Natural killer cell (primary cell): Measurements from ENCODE around the gene PGA4. TPM values are rescaled to one million over a fixed set of nuclear protein-coding genes. Genes with fewer than 3 reads are reported as not detected.

Source experiments
- ATAC-seq, 3 donors: fragments of 150-1000 bp in 2 of 3; fragments of 200-7000 bp in 1 of 3; cut with Tn5 transposase; 1 replicate in 1 of 3; 2 replicates in 2 of 3; pipeline ENCODE4 v1.10.0; 2021; ENCODE audit warnings: mild to moderate bottlenecking in 2 of 3, moderate library complexity in 2 of 3
- DNase-seq, 2 donors: peaks; one replicate each; pipeline versions ENCODE4 v3.0.0 to v3.0.0-alpha.2; 2013 to 2021; ENCODE audit warnings: mixed read lengths in 1 of 2
- H3K27ac ChIP-seq: one replicate; pipeline ENCODE4 v1.5.1; 2013; ENCODE audit warnings: mild to moderate bottlenecking, low read length
- H3K27me3 ChIP-seq: one replicate; pipeline ENCODE4 v1.6.1; 2013; ENCODE audit warnings: low read length; ENCODE audit not compliant: control insufficient read depth, insufficient read depth
- H3K36me3 ChIP-seq: one replicate; pipeline ENCODE4 v1.6.1; 2013; ENCODE audit warnings: low read length; ENCODE audit not compliant: control insufficient read depth, insufficient read depth
- H3K4me1 ChIP-seq: one replicate; pipeline ENCODE4 v1.6.1; 2013; ENCODE audit warnings: low read length; ENCODE audit not compliant: control insufficient read depth, insufficient read depth
- H3K4me3 ChIP-seq: one replicate; pipeline ENCODE4 v1.5.1; 2013; ENCODE audit warnings: low read length
- H3K9me3 ChIP-seq: one replicate; pipeline ENCODE4 v1.6.1; 2013; ENCODE audit warnings: low read length; ENCODE audit not compliant: control insufficient read depth, insufficient read depth
- H3K27ac Mint-ChIP-seq, 2 donors: one replicate each; pipeline ENCODE4 v1.8.0; 2022; ENCODE audit warnings: mild to moderate bottlenecking in 2 of 2, mixed read lengths in 2 of 2, moderate library complexity in 1 of 2
- H3K27me3 Mint-ChIP-seq, 2 donors: one replicate each; pipeline ENCODE4 v1.8.0; 2022; ENCODE audit warnings: low read depth in 2 of 2, mixed read lengths in 2 of 2
- H3K36me3 Mint-ChIP-seq: one replicate; pipeline ENCODE4 v1.8.0; 2022; ENCODE audit warnings: mixed read lengths
- H3K4me1 Mint-ChIP-seq, 2 donors: one replicate each; pipeline ENCODE4 v1.8.0; 2022; ENCODE audit warnings: mixed read lengths in 2 of 2
- H3K4me3 Mint-ChIP-seq: one replicate; pipeline ENCODE4 v1.8.0; 2022; ENCODE audit warnings: mild to moderate bottlenecking, moderate library complexity, mixed read lengths
- H3K9me3 Mint-ChIP-seq, 2 donors: one replicate each; pipeline ENCODE4 v1.8.0; 2022; ENCODE audit warnings: mixed read lengths in 2 of 2
- CTCF ChIP-seq: fragments of 200-600 bp; IDR thresholded peaks from one replicate; pipeline ENCODE4 v1.8.0; 2022; ENCODE audit warnings: antibody characterized with exemption
- WGBS: methylation state at CpG from one replicate; pipeline ENCODE4 v1.1.7; 2013; ENCODE audit warnings: missing lambda C conversion rate; ENCODE audit not compliant: insufficient coverage; 5-methylcytosine and 5-hydroxymethylcytosine counted together
- intact Hi-C: fragments of 100-400 bp; cut with micrococcal nuclease; formaldehyde crosslinking; loops from one replicate; pipeline ENCODE4 v1.14.2; 2022
- total RNA-seq, 4 donors: library from RNA; stranded (reverse); fragments of 120-200 nt in 1 of 4; gene quantifications; one replicate each; pipeline versions ENCODE4 v1.2.3 to v1.2.4, GENCODE V29; 2013 to 2022

The PGA4 gene
- total RNA-seq, 3 donors from 2014 or later (not counting 1 experiment from before 2014, with no cell fraction given), result not detected

GRCh38 chr11:61274084-61274483 lies 51.9 kb downstream of the PGA4 start:
- 98% methylated on average over 4 of the region's 4 CpGs for WGBS
- Mint-ChIP-seq H3K4me3 (no peak overlapping the region), H3K27ac (no peak overlapping the region), H3K27me3 (no peaks in the 10 kb centered on the region), H3K9me3 (no peaks in the 10 kb centered on the region), H3K4me1 (no peaks in the 10 kb centered on the region), H3K36me3 (no peaks in the 10 kb centered on the region)
- Histone ChIP-seq H3K27ac (no peak overlapping the region), H3K4me3 (no peak overlapping the region), H3K9me3 (no peaks in the 10 kb centered on the region), H3K27me3 (no peaks in the 10 kb centered on the region), H3K36me3 (no peaks in the 10 kb centered on the region), H3K4me1 (no peaks in the 10 kb centered on the region)
- ATAC-seq, result no peak
- intact Hi-C loops, result no loop called here
- DNase-seq, result no peak
- TF ChIP-seq CTCF, result no peak

- Histone ChIP-seq H3K9me3 (no peaks in the 10 kb centered on the region), H3K4me3 (no peak overlapping the region), H3K4me1 (no peaks in the 10 kb centered on the region), H3K27ac (no peak overlapping the region), H3K36me3 (no peaks in the 10 kb centered on the region), H3K27me3 (no peaks in the 10 kb centered on the region)
- ATAC-seq, result no peak
- Mint-ChIP-seq H3K4me3 (no peak overlapping the region), H3K36me3 (no peaks in the 10 kb centered on the region), H3K9me3 (no peaks in the 10 kb centered on the region), H3K27me3 (no peaks in the 10 kb centered on the region), H3K27ac (no peak overlapping the region), H3K4me1 (no peaks in the 10 kb centered on the region)
- DNase-seq, result no peak
- intact Hi-C loops, result no loop called here
- WGBS, result 92% methylated on average over 4 of the region's 4 CpGs
- TF ChIP-seq CTCF, result no peak
Observed at GRCh38 chr11:61275191-61275590, 53.0 kb downstream of the PGA4 start.

- Mint-ChIP-seq H3K9me3 (no peaks in the 10 kb centered on the region), H3K36me3 (no peaks in the 10 kb centered on the region), H3K27me3 (no peaks in the 10 kb centered on the region), H3K4me1 (no peaks in the 10 kb centered on the region), H3K27ac (no peak overlapping the region), H3K4me3 (no peak overlapping the region)
- no peaks in the 10 kb centered on the region for H3K36me3 ChIP-seq
- H3K9me3 ChIP-seq, result no peaks in the 10 kb centered on the region
- no peak for TF ChIP-seq CTCF
- no peak for DNase-seq
- no peak for ATAC-seq
- no peaks in the 10 kb centered on the region for H3K27me3 ChIP-seq
- H3K4me3 ChIP-seq, result no peak overlapping the region
- WGBS, result 90% methylated on average over 13 of the region's 14 CpGs
- H3K27ac ChIP-seq, result no peak overlapping the region
- intact Hi-C loops, result no loop called here
- H3K4me1 ChIP-seq, result no peaks in the 10 kb centered on the region
Observed at GRCh38 chr11:61277186-61278000, 55.2 kb downstream of the PGA4 start.

- H3K4me1 ChIP-seq, result no peaks in the 10 kb centered on the region
- no peaks in the 10 kb centered on the region for H3K36me3 ChIP-seq
- Mint-ChIP-seq H3K27me3 (no peaks in the 10 kb centered on the region), H3K36me3 (no peaks in the 10 kb centered on the region), H3K9me3 (no peaks in the 10 kb centered on the region), H3K4me1 (no peaks in the 10 kb centered on the region), H3K27ac (no peak overlapping the region), H3K4me3 (no peak overlapping the region)
- no peak overlapping the region for H3K27ac ChIP-seq
- TF ChIP-seq CTCF, result no peak
- 86% methylated on average over 10 of the region's 10 CpGs for WGBS
- intact Hi-C loops, result no loop called here
- ATAC-seq (no peak), DNase-seq (no peak)
- no peaks in the 10 kb centered on the region for H3K27me3 ChIP-seq
- H3K9me3 ChIP-seq, result no peaks in the 10 kb centered on the region
- H3K4me3 ChIP-seq, result no peak overlapping the region
Observed at GRCh38 chr11:61278001-61278470, 55.9 kb downstream of the PGA4 start.
